ENCODE measurements around the gene PADI3. TPM values are rescaled to one million over a fixed set of nuclear protein-coding genes. Genes with fewer than 3 reads are reported as not detected.

The PADI3 gene
- total and polyA plus RNA-seq, 3 donors from 2014 or later: 0.63 to 1.2 (median 0.80) TPM

DNA sequence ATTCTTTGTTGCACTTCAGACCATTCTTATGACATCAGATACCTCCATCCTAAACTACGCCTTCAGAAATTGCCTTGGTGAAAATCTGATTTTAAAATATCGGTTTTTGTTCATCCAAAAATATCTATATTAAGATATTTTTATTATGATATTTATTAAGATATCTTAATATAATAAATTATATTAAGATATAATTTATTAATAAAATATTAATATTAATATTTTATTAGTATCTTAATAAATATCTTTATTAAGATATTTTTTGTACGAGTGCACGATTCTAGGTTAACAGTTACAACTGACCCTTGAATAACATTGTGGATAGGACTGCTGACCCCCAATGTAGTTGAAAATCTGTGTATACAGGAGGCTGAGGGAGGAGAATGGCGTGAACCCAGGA is 80.0 kb downstream of the PADI3 start:
- Histone ChIP-seq H3K27me3 (no peaks in the 10 kb centered on the region), H3K4me3 (no peak overlapping the region), H3K9me3 (no peaks in the 10 kb centered on the region), H3K4me1 (no peaks in the 10 kb centered on the region), H3K36me3 (ENCODE audit: low read depth, missing control alignments) (no peaks in the 10 kb centered on the region), H3K27ac (no peak overlapping the region)
- TF ChIP-seq, protein P1, sequence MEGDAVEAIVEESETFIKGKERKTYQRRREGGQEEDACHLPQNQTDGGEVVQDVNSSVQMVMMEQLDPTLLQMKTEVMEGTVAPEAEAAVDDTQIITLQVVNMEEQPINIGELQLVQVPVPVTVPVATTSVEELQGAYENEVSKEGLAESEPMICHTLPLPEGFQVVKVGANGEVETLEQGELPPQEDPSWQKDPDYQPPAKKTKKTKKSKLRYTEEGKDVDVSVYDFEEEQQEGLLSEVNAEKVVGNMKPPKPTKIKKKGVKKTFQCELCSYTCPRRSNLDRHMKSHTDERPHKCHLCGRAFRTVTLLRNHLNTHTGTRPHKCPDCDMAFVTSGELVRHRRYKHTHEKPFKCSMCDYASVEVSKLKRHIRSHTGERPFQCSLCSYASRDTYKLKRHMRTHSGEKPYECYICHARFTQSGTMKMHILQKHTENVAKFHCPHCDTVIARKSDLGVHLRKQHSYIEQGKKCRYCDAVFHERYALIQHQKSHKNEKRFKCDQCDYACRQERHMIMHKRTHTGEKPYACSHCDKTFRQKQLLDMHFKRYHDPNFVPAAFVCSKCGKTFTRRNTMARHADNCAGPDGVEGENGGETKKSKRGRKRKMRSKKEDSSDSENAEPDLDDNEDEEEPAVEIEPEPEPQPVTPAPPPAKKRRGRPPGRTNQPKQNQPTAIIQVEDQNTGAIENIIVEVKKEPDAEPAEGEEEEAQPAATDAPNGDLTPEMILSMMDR (IDR thresholded peaks at IDR 0.05): no peak
- no peak for TF ChIP-seq POLR2A (IDR thresholded peaks at IDR 0.05)
- DNase-seq: no peak
- WGBS, 2 donors: 87 to 89% methylated on average over 5 of the region's 5 CpGs
- intact Hi-C loops (cut with DNase I; ENCODE audit: low total_unique reads): no loop called here

DNA sequence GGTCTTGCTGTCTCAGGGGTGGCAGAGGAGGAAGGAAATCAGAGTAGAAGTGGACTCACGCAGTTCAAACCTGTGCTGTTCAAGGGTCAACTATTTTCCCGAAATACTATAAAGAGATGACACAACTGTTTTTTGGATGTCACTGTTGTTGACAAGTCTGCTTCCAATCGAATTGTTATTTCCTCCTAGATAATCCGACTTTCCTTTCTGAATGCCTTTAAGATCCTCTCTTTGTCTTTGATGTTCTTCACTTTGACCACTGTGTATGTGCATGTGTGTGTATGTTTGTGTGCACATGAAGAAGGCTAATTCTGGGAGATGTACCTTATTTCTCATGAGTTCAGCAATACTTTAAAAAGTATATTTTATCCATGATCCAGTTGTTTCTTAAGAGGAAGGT is 80.7 kb downstream of the PADI3 start:
- Histone ChIP-seq H3K27ac (no peak overlapping the region), H3K36me3 (ENCODE audit: low read depth, missing control alignments) (no peaks in the 10 kb centered on the region), H3K4me1 (no peaks in the 10 kb centered on the region), H3K27me3 (no peaks in the 10 kb centered on the region), H3K9me3 (no peaks in the 10 kb centered on the region), H3K4me3 (no peak overlapping the region)
- 89 to 94% methylated on average over 4 of the region's 4 CpGs for WGBS, 2 donors
- intact Hi-C loops (cut with DNase I; ENCODE audit: low total_unique reads): no loop called here
- TF ChIP-seq, protein P1 (IDR thresholded peaks at IDR 0.05): no peak
- no peak for TF ChIP-seq POLR2A (IDR thresholded peaks at IDR 0.05)
- DNase-seq: no peak

DNA sequence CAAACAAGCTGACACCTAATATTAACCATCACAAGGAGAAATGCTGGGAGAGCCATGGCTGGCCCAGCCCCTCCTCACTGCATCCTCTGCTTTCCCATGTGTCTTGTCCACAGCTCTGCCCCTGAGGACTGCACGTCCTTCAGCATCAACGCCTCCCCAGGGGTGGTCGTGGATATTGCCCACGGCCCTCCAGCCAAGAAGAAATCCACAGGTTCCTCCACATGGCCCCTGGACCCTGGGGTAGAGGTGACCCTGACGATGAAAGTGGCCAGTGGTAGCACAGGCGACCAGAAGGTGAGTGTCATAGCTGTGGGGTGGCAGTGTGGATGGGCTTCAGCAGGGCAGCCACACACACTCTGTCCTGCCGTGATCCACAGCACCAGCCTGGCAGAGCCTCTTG is 82.0 kb downstream of the PADI3 start:
- Histone ChIP-seq H3K4me1 (no peaks in the 10 kb centered on the region), H3K27ac (no peak overlapping the region), H3K27me3 (no peaks in the 10 kb centered on the region), H3K4me3 (no peak overlapping the region), H3K9me3 (no peaks in the 10 kb centered on the region), H3K36me3 (ENCODE audit: low read depth, missing control alignments) (no peaks in the 10 kb centered on the region)
- TF ChIP-seq, protein P1 (IDR thresholded peaks at IDR 0.05): no peak
- TF ChIP-seq POLR2A (IDR thresholded peaks at IDR 0.05): no peak
- WGBS, 2 donors: 92% methylated on average over 7 of the region's 7 CpGs; no CpG with 5 or more reads in 1 of the 2 donors
- intact Hi-C loops (cut with DNase I; ENCODE audit: low total_unique reads): no loop called here
- DNase-seq: no peak

DNA sequence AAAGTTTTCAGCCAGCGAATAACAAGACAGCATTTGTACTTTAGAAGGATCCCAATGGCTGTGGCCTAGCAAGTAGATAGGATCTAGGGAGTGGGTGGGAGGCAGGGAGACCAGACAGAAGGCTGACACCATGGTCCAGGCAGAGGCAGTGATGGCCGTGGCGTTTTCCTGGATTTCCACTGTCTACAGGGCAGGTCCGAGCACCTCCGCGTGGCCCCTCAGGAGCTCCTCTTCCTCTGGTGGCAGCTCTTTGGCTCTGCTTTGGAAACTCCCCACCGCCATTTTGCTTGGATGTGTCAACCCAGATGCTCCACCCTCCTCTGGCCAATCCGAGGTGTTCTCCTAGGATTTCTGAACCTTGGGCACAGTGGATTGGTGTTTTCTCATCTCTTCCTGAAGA is 84.2 kb downstream of the PADI3 start:
- intact Hi-C loops (cut with DNase I; ENCODE audit: low total_unique reads): no loop called here

More for the DNA sequence above, 84.2 kb downstream of the PADI3 start:
- no peaks in the 10 kb centered on the region for H3K27me3 ChIP-seq
- no peak overlapping the region for H3K27ac ChIP-seq
- H3K9me3 ChIP-seq: no peaks in the 10 kb centered on the region
- no peaks in the 10 kb centered on the region for H3K36me3 ChIP-seq (ENCODE audit: low read depth, missing control alignments)
- H3K4me3 ChIP-seq: no peak overlapping the region
- WGBS, 2 donors: 97 to 99% methylated on average over 8 of the region's 8 CpGs
- no peak for TF ChIP-seq POLR2A (IDR thresholded peaks at IDR 0.05)
- TF ChIP-seq, protein P1 (IDR thresholded peaks at IDR 0.05): no peak
- no peak for DNase-seq
- no peaks in the 10 kb centered on the region for H3K4me1 ChIP-seq

Small RNA genes lying within 50 kb of the gene (microRNA-seq; reads per million reads assigned to microRNA genes)
- gene MIR3972 (ENCODE audit: borderline number of aligned reads in 2 of 2, borderline replicate concordance in 1 of 2): 0 reads per million in 2 donors

Small RNA genes lying within 50 kb of the gene (small RNA-seq; reads per million reads assigned to genes)
- gene MIR3972: 0 reads per million in 2 donors

Other genes starting within 250 kb of the PADI3 start
- gene ATP13A2, start 237.2 kb upstream of the PADI3 start, total RNA-seq: 10 to 100 TPM; 42.4 to 45.6 TPM
- 36.9 TPM for gene ATP13A2, start 237.2 kb upstream of the PADI3 start, polyA plus RNA-seq (ENCODE audit: insufficient read depth, low read depth, low replicate concordance)
- 100 to 1,000 TPM in 1 of 2 donors, 10 to 100 TPM in 1; 96.1 to 107 TPM for gene SDHB, start 195.1 kb upstream of the PADI3 start, total RNA-seq
- 160 TPM for gene SDHB, start 195.1 kb upstream of the PADI3 start, polyA plus RNA-seq (ENCODE audit: insufficient read depth, low read depth, low replicate concordance)
- 1 to 10 TPM in 1 of 2 donors, under 1 TPM in 1; 0.99 to 1.1 TPM for gene PADI2, start 129.6 kb upstream of the PADI3 start, total RNA-seq
- gene PADI2, start 129.6 kb upstream of the PADI3 start, polyA plus RNA-seq (ENCODE audit: insufficient read depth, low read depth, low replicate concordance): 3.2 TPM
- under 1 TPM in 1 of 2 donors, not detected in 1; 0.31 TPM for gene PADI1, start 44.0 kb upstream of the PADI3 start, total RNA-seq
- gene PADI1, start 44.0 kb upstream of the PADI3 start, polyA plus RNA-seq (ENCODE audit: insufficient read depth, low read depth, low replicate concordance): 1.6 TPM
- under 1 TPM in 1 of 2 donors, not detected in 1; 0.16 TPM for gene PADI4, start 59.1 kb downstream of the PADI3 start, total RNA-seq
- 0.32 TPM for gene PADI4, start 59.1 kb downstream of the PADI3 start, polyA plus RNA-seq (ENCODE audit: insufficient read depth, low read depth, low replicate concordance)
- gene PADI6, start 123.1 kb downstream of the PADI3 start, total RNA-seq: not detected
- 0.25 TPM for gene PADI6, start 123.1 kb downstream of the PADI3 start, polyA plus RNA-seq (ENCODE audit: insufficient read depth, low read depth, low replicate concordance)
- 10 to 100 TPM; 55.0 to 60.2 TPM for gene RCC2, start 190.6 kb downstream of the PADI3 start, total RNA-seq
- 42.2 TPM for gene RCC2, start 190.6 kb downstream of the PADI3 start, polyA plus RNA-seq (ENCODE audit: insufficient read depth, low read depth, low replicate concordance)